GM12878 (cell line): Measurements from ENCODE around the gene CCNL2. TPM values are rescaled to one million over a fixed set of nuclear protein-coding genes. Genes with fewer than 3 reads are reported as not detected.
A peak's percentile ranks its signal among the peaks of the same experiment; 100 is the strongest.

ENCODE experiments used
- ATAC-seq: fragments of 200-7000 bp; cut with Tn5 transposase; 3 replicates; pipeline ENCODE4 v1.9.1; 2020; ENCODE audit warnings: mild to moderate bottlenecking, moderate library complexity
- BruUV-seq: library from RNA; stranded (reverse); fragments of 400-500 nt; replicated peaks from 2 replicates; lab custom pipeline; 2021; lab: Mats Ljungman, UMichigan
- CTCF ChIA-PET: fragments of 300-600 bp; sonication (Branson Sonifier 250); formaldehyde crosslinking; extraction: SDS; loops from one replicate; lab custom pipeline; 2021; ENCODE audit warnings: inconsistent platforms; lab: Yijun Ruan, JAX
- POLR2A ChIA-PET: fragments of 350-600 bp; formaldehyde crosslinking; extraction: SDS; loops from one replicate; lab custom pipeline; 2021; ENCODE audit warnings: inconsistent platforms; lab: Charles Lee
- RAD21 ChIA-PET: fragments of 300-600 bp; sonication (Branson Sonifier 250); formaldehyde crosslinking; loops from one replicate; lab custom pipeline; 2023; ENCODE audit warnings: antibody characterized with exemption; ENCODE audit not compliant: unreplicated experiment; lab: Charles Lee
- SMC1A ChIA-PET: fragments of 300-600 bp; sonication (Branson Sonifier 250); formaldehyde crosslinking; loops from one replicate; lab custom pipeline; 2023; ENCODE audit not compliant: unreplicated experiment, uncharacterized antibody; lab: Charles Lee
- DNase-seq: peaks from one replicate; pipeline ENCODE4 v3.0.0-alpha.2; 2011; ENCODE audit warnings: low read depth, low spot score
- FAIRE-seq: peaks from 3 replicates; lab custom pipeline; 2011; peaks lifted over from hg19 to GRCh38; lab: Jason Lieb, UNC
- H2AFZ ChIP-seq: 2 replicates; pipeline ENCODE4 v1.6.0; 2011; ENCODE audit warnings: low read depth, low read length, control low read depth; ENCODE audit not compliant: control insufficient read depth
- H3K27ac ChIP-seq: 2 replicates; pipeline ENCODE4 v1.5.1; 2011; ENCODE audit warnings: control low read depth; ENCODE audit not compliant: control insufficient read depth, insufficient read depth
- H3K27me3 ChIP-seq, 2 experiments: replicated peaks in 1 of 2; 2 replicates each; pipeline versions ENCODE4 v1.6.0 to v1.6.1; 2011; ENCODE audit warnings: low read length in 1 of 2; ENCODE audit not compliant: control insufficient read depth in 2 of 2, insufficient read depth in 2 of 2
- H3K36me3 ChIP-seq, 2 experiments: 2 replicates each; pipeline ENCODE4 v1.5.1; 2011; ENCODE audit warnings: low read length in 1 of 2; ENCODE audit not compliant: control insufficient read depth in 2 of 2, insufficient read depth in 2 of 2
- H3K4me1 ChIP-seq: 2 replicates; pipeline ENCODE4 v1.6.1; 2011; ENCODE audit warnings: mild to moderate bottlenecking, low read length, moderate library complexity, mixed read lengths; ENCODE audit not compliant: control insufficient read depth, insufficient read depth
- H3K4me2 ChIP-seq: 2 replicates; pipeline ENCODE4 v1.6.0; 2011; ENCODE audit warnings: control low read depth; ENCODE audit not compliant: control insufficient read depth, insufficient read depth
- H3K4me3 ChIP-seq: fragments of 200-600 bp; sonication (generic); 2 replicates; pipeline ENCODE4 v1.5.1; 2016
- H3K79me2 ChIP-seq: 2 replicates; pipeline ENCODE4 v1.6.0; 2011; ENCODE audit warnings: low read length; ENCODE audit not compliant: control insufficient read depth, insufficient read depth
- H3K9ac ChIP-seq: 2 replicates; pipeline ENCODE4 v1.8.0; 2011; ENCODE audit warnings: low read length, control low read depth, mixed read lengths; ENCODE audit not compliant: control insufficient read depth, insufficient read depth
- H3K9me3 ChIP-seq: replicated peaks from 3 replicates; pipeline ENCODE4 v1.5.1; 2011; ENCODE audit warnings: mild to moderate bottlenecking, low read length; ENCODE audit not compliant: control insufficient read depth, insufficient read depth
- H4K20me1 ChIP-seq: 2 replicates; pipeline ENCODE4 v1.6.0; 2011; ENCODE audit not compliant: control insufficient read depth, insufficient read depth
- POU2F2 ChIP-seq: IDR thresholded peaks from 3 replicates; pipeline ENCODE4 v1.6.1; 2011; ENCODE audit warnings: low read depth, mild to moderate bottlenecking, low read length, borderline replicate concordance
- REST ChIP-seq: IDR thresholded peaks from 2 replicates; pipeline ENCODE4 v1.6.1; 2012; ENCODE audit warnings: mild to moderate bottlenecking, low read depth, low read length
- ZBTB11 ChIP-seq: fragments of 450-650 bp; formaldehyde crosslinking; IDR thresholded peaks from 2 replicates; pipeline ENCODE4 v1.5.0; 2022; ENCODE audit warnings: mild to moderate bottlenecking, missing genetic modification characterization
- ZNF622 ChIP-seq: fragments of 450-650 bp; IDR thresholded peaks from 2 replicates; pipeline ENCODE4 v1.6.1; 2017; ENCODE audit warnings: mild to moderate bottlenecking, inconsistent platforms
- WGBS: methylation state at CpG from one replicate; pipeline ENCODE4 v1.1.6; 2016; ENCODE audit warnings: low lambda C conversion rate; ENCODE audit not compliant: insufficient replicate concordance, insufficient coverage; ENCODE audit errors: missing lambda C conversion rate; 5-methylcytosine and 5-hydroxymethylcytosine counted together
- in situ Hi-C: fragments of 300-500 bp; cut with MboI; formaldehyde crosslinking; loops from 9 replicates; pipeline ENCODE4 v1.14.3; 2018; ENCODE audit warnings: mixed read lengths
- intact Hi-C: fragments of 100-400 bp; cut with micrococcal nuclease; formaldehyde crosslinking; loops from one replicate; pipeline ENCODE4 v1.14.2; 2022; ENCODE audit not compliant: unreplicated experiment
- polyA plus RNA-seq, 11 experiments: library from polyadenylated mRNA; depleted of rRNA in 4 of 11; unstranded in 6 of 11; stranded (reverse) in 5 of 11; fragments of >200 nt; fragmentation: Nextera tagmentation in 4 of 11; fragmentation: Illumina TruSeq in 1 of 11; extraction: Ambion mirVana in 4 of 11; extraction: Trizol in 1 of 11; gene quantifications; 1 replicate in 1 of 11; 2 replicates in 10 of 11; pipeline versions ENCODE4 v1.2.1 to v1.2.3, GENCODE V29; 2011 to 2016; ENCODE audit warnings: inconsistent platforms in 2 of 11, missing spikeins in 2 of 11, low read depth in 1 of 11
- total RNA-seq, 4 experiments: library from RNA; depleted of rRNA in 3 of 4; stranded (reverse); fragments of >200 nt in 3 of 4; fragmentation: Illumina TruSeq in 1 of 4; extraction: Trizol in 1 of 4; gene quantifications; 2 replicates each; pipeline versions ENCODE4 v1.2.1 to v1.2.3, GENCODE V29; 2013 to 2021

CCNL2 gene
- total and polyA plus RNA-seq, 10 of the 15 experiments (the other 5 are each of a cell fraction or from before 2014, with no cell fraction given) = 2.1 to 143 (median 101) TPM

- DNase-seq = no peak
- POLR2A ChIA-PET = no interaction called here
- H3K27ac ChIP-seq = no peak overlapping the region
- no peaks in the 10 kb centered on the region for H3K4me1 ChIP-seq
- intact Hi-C loops = no loop called here
- H3K9ac ChIP-seq = no peak overlapping the region
- ATAC-seq = peak; percentile 93
- SMC1A ChIA-PET = no interaction called here
- no peaks in the 10 kb centered on the region for H3K9me3 ChIP-seq
- 75% methylated on average over 17 of the region's 18 CpGs for WGBS
- no peak for FAIRE-seq
- H3K36me3 ChIP-seq = peaks cover 0 to 5% of the 10 kb centered on the region in 2 experiments
- H3K79me2 ChIP-seq = no peaks in the 10 kb centered on the region
- no peaks in the 10 kb centered on the region for H4K20me1 ChIP-seq
- CTCF ChIA-PET = no interaction called here
- no peak for TF ChIP-seq ZNF622
- no peaks in the 10 kb centered on the region for H3K27me3 ChIP-seq
- in situ Hi-C loops = no loop called here
- H3K4me3 ChIP-seq = no peak overlapping the region
- RAD21 ChIA-PET = interaction anchor here (0.5 to 0.6 kb wide), 2 partner anchors 9 to 341 kb away, joined by 3 read pairs; no protein-coding TSS in a partner anchor
- no peak overlapping the region for H2AFZ ChIP-seq
- no peak overlapping the region for H3K4me2 ChIP-seq
- no TSS peak for BruUV-seq
These were observed 61.4 kb downstream of the CCNL2 start for GRCh38 chr1:1337793-1338147.

- FAIRE-seq (no peak), ATAC-seq (no peak), DNase-seq (no peak)
- in situ Hi-C loops (no loop called here), intact Hi-C loops (no loop called here)
- no TSS peak for BruUV-seq
- H3K79me2 ChIP-seq = no peaks in the 10 kb centered on the region
- no peak overlapping the region for H3K27ac ChIP-seq
- 92% methylated on average over 31 of the region's 32 CpGs for WGBS
- ChIA-PET POLR2A (no interaction called here), RAD21 (interaction anchor here (0.6 kb wide), 1 partner anchor 9 kb away, joined by 3 read pairs; no protein-coding TSS in a partner anchor), SMC1A (no interaction called here), CTCF (no interaction called here)
- H3K9ac ChIP-seq = no peak overlapping the region
- no peak overlapping the region for H2AFZ ChIP-seq
- H3K9me3 ChIP-seq = no peaks in the 10 kb centered on the region
- no peak overlapping the region for H3K4me3 ChIP-seq
- no peak overlapping the region for H3K4me2 ChIP-seq
- no peaks in the 10 kb centered on the region for H3K27me3 ChIP-seq
- H4K20me1 ChIP-seq = no peaks in the 10 kb centered on the region
- H3K36me3 ChIP-seq = peaks cover 0 to 5% of the 10 kb centered on the region in 2 experiments
- no peaks in the 10 kb centered on the region for H3K4me1 ChIP-seq
- TF ChIP-seq ZBTB11 (CRISPR knock-in tag) (no peak), REST (no peak), POU2F2 (no peak)
These were observed 62.0 kb downstream of the CCNL2 start for GRCh38 chr1:1336931-1337792.
